Left lung (tissue), 10 donors: Measurements from ENCODE around the gene KRTAP4-3. TPM values are rescaled to one million over a fixed set of nuclear protein-coding genes. Genes with fewer than 3 reads are reported as not detected.
"Not testable (repeated sequence)": the region's sequence is repeated elsewhere in the genome, so short reads cannot be mapped to it uniquely, and the experiment has no call there.

Experiments
- ATAC-seq: fragments of 200-7000 bp; cut with Tn5 transposase; one replicate; pipeline ENCODE4 v1.9.1; 2020; ENCODE audit warnings: moderate library complexity
- DNase-seq, 4 donors: peaks; one replicate each; pipeline ENCODE4 v3.0.0-alpha.2; 2013 to 2020
- H3K27ac ChIP-seq, 2 donors: fragments of 200-600 bp; sonication (generic) in 1 of 2; one replicate each; pipeline versions ENCODE4 v1.5.0 to v1.8.0; 2020 to 2021
- H3K27me3 ChIP-seq, 2 donors: fragments of 200-600 bp; sonication (generic) in 1 of 2; one replicate each; pipeline versions ENCODE4 v1.5.0 to v1.8.0; 2020 to 2021
- H3K36me3 ChIP-seq, 2 donors: fragments of 200-600 bp; sonication (generic) in 1 of 2; one replicate each; pipeline versions ENCODE4 v1.5.0 to v1.8.0; 2020 to 2021
- H3K4me1 ChIP-seq, 2 donors: fragments of 200-600 bp; one replicate each; pipeline ENCODE4 v1.8.0; 2021
- H3K4me3 ChIP-seq, 2 donors: fragments of 200-600 bp; sonication (generic) in 1 of 2; one replicate each; pipeline versions ENCODE4 v1.5.0 to v1.8.0; 2020 to 2021; ENCODE audit warnings: mild to moderate bottlenecking in 1 of 2
- H3K9me3 ChIP-seq, 2 donors: fragments of 200-600 bp; sonication (generic) in 1 of 2; one replicate each; pipeline versions ENCODE4 v1.5.0 to v1.8.0; 2020 to 2021
- intact Hi-C, 2 donors: fragments of 100-400 bp; cut with DNase I; formaldehyde crosslinking; loops; one replicate each; pipeline versions ENCODE4 v1.11.2 to v1.14.2; 2022
- polyA plus RNA-seq, 6 donors: library from polyadenylated mRNA; unstranded; fragments of 120-200 nt; gene quantifications; one replicate each; pipeline ENCODE4 v1.2.1, GENCODE V29; 2013; ENCODE audit not compliant: insufficient read length in 6 of 6
- total RNA-seq, 2 donors: library from RNA; stranded (reverse); fragmentation: NEBNext Ultra II Directional; extraction: Animal tissue kit (Norgen Biotek cat#: 25700); gene quantifications; one replicate each; pipeline ENCODE4 v1.2.1, GENCODE V29; 2021
- TF ChIP-seq, protein P1 (sequence below), 2 donors: fragments of 200-600 bp; sonication (generic) in 1 of 2; IDR thresholded peaks; one replicate each; pipeline versions ENCODE4 v1.5.0 to v1.8.0; 2021; ENCODE audit warnings: antibody characterized with exemption in 2 of 2
- donor health status: DM: no; HTN: yes; CAD: no.
- donor health status: DM: no; HTN: no; CAD: no.

The KRTAP4-3 gene
- total and polyA plus RNA-seq, 8 donors, result not detected

DNA sequence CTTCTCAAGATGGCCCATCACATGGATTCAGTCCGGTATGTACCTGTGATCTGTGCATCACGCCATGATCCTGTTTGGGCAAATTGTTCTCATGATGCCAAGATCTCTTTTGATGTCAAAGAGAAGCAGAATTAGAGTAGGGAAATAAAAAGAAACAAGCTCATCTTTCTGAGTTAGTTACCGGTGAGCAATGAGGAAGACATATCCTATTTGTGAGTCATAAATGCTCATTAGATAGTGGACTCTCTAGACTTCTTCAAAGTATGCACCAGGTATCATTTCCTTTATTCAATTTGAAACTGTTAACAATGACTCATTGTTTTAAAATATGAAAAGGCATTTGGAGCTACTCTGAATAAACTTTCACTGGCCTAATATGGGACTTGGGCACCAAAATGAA, 36.0 kb downstream of the KRTAP4-3 start:
- intact Hi-C loops, result no loop called here
- Histone ChIP-seq H3K27me3 (no peaks in the 10 kb centered on the region), H3K4me3 (no peak overlapping the region), H3K4me1 (no peaks in the 10 kb centered on the region), H3K36me3 (no peaks in the 10 kb centered on the region), H3K9me3 (no peaks in the 10 kb centered on the region), H3K27ac (no peak overlapping the region)
- TF ChIP-seq, protein P1, sequence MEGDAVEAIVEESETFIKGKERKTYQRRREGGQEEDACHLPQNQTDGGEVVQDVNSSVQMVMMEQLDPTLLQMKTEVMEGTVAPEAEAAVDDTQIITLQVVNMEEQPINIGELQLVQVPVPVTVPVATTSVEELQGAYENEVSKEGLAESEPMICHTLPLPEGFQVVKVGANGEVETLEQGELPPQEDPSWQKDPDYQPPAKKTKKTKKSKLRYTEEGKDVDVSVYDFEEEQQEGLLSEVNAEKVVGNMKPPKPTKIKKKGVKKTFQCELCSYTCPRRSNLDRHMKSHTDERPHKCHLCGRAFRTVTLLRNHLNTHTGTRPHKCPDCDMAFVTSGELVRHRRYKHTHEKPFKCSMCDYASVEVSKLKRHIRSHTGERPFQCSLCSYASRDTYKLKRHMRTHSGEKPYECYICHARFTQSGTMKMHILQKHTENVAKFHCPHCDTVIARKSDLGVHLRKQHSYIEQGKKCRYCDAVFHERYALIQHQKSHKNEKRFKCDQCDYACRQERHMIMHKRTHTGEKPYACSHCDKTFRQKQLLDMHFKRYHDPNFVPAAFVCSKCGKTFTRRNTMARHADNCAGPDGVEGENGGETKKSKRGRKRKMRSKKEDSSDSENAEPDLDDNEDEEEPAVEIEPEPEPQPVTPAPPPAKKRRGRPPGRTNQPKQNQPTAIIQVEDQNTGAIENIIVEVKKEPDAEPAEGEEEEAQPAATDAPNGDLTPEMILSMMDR (IDR thresholded peaks at IDR 0.05), result no peak
- ATAC-seq (no peak), DNase-seq (no peak)

DNA sequence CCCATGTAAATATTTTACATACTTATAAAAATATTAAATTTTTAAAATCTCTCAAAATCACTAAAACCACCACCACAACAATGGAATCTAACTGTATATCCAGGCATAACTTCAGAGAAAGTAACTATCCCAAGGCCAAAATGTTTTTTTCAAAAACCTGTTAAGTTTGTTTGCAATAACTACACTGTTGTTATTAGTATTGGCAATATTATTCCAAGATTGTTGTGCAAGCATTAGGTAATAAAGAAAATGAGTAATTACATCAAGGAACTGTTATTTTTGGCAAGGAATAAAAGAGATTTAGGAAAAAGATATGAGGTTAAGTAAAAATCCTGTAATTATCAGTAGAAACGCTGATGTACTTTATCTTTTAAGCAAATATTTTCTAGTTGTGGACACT, 40.6 kb downstream of the KRTAP4-3 start:
- H3K9me3 ChIP-seq, result no peaks in the 10 kb centered on the region
- no peaks in the 10 kb centered on the region for H3K36me3 ChIP-seq
- no peak overlapping the region for H3K4me3 ChIP-seq
- no peak for ATAC-seq
- peaks cover 0 to 8% of the 10 kb centered on the region in 2 donors for H3K27me3 ChIP-seq
- no peaks in the 10 kb centered on the region for H3K4me1 ChIP-seq
- H3K27ac ChIP-seq, result no peak overlapping the region
- intact Hi-C loops, result no loop called here
- TF ChIP-seq, protein P1 (IDR thresholded peaks at IDR 0.05), result no peak
- no peak for DNase-seq

DNA sequence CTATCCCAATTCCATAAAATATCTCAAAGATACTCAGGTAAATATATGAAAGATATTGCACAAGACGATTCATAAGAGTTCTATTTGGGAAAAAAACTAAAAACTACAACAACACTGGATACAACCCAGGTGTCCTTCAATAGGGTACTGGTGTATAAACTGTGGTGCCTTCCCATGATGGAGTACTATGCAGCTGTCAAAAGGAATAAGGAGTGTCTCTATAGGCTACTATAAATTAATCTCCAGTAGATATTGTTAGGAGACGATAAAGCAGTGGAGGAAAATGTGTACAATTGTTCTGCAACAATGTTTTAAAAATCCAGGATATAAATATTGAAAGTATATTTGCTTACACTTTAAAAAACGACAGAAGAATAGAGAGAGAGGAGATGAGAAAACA, 41.6 kb downstream of the KRTAP4-3 start:
- H3K4me3 ChIP-seq, result no peak overlapping the region

DNA sequence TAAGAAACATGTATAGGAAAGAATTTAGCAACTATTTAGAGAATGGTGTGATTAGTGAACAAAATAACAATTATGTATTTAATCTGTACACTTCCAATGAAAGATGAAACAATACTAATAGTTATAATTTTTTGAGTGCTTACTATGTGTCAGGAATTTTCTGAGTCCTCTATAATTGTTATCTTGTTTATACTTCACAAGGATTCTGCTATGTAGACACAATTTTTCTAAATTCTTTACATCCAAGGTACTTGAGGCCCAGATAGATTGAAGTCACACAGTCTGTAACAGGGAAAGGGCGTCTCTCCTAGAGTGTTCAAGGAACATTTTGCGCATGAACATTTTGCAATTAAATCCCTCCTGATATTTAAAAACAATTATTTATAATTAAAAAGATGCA, 43.0 kb downstream of the KRTAP4-3 start:
- TF ChIP-seq, protein P1 (IDR thresholded peaks at IDR 0.05), result no peak
- H3K27me3 ChIP-seq, result peaks cover 0 to 8% of the 10 kb centered on the region in 2 donors
- DNase-seq, result no peak
- H3K4me3 ChIP-seq, result no peak overlapping the region
- H3K36me3 ChIP-seq, result no peaks in the 10 kb centered on the region
- no peak for ATAC-seq
- H3K4me1 ChIP-seq, result no peaks in the 10 kb centered on the region
- no peak overlapping the region for H3K27ac ChIP-seq
- intact Hi-C loops, result no loop called here
- no peaks in the 10 kb centered on the region for H3K9me3 ChIP-seq

More for the DNA sequence above, 41.6 kb downstream of the KRTAP4-3 start:
- ATAC-seq, result no peak
- intact Hi-C loops, result no loop called here
- H3K27me3 ChIP-seq, result peaks cover 0 to 8% of the 10 kb centered on the region in 2 donors
- H3K27ac ChIP-seq, result no peak overlapping the region
- no peaks in the 10 kb centered on the region for H3K36me3 ChIP-seq
- H3K9me3 ChIP-seq, result no peaks in the 10 kb centered on the region
- TF ChIP-seq, protein P1 (IDR thresholded peaks at IDR 0.05), result no peak
- H3K4me1 ChIP-seq, result no peaks in the 10 kb centered on the region
- no peak for DNase-seq

DNA sequence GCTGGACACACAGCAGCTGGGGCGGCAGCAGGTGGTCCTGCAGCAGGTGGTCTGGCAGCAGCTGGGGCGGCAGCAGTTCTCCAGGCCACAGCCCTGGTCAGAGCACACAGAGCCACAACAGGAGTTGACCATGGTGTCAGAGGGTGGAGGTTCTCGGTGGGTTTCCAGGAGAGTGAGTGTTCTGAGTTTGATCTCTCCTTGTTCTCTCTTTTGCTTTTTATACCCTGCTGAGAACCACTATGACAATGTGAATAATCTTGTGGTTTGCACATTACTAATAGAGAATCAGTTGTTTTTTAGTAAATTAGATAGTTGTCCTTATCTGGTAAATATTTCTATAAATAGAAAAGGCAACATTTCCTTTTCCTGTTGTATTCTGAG, 44.0 kb downstream of the KRTAP4-3 start, which contains the start of gene KRTAP4-12:
Gene KRTAP4-12, minus strand, starts transcription at position 192 of the 381 bp plus-strand sequence. Its CDS starts 60 bp downstream, at position 132.
- H3K4me1 ChIP-seq, H3K27me3 ChIP-seq, H3K4me3 ChIP-seq, intact Hi-C loops, H3K36me3 ChIP-seq, ATAC-seq, H3K27ac ChIP-seq, H3K9me3 ChIP-seq, DNase-seq: not testable (repeated sequence)

DNA sequence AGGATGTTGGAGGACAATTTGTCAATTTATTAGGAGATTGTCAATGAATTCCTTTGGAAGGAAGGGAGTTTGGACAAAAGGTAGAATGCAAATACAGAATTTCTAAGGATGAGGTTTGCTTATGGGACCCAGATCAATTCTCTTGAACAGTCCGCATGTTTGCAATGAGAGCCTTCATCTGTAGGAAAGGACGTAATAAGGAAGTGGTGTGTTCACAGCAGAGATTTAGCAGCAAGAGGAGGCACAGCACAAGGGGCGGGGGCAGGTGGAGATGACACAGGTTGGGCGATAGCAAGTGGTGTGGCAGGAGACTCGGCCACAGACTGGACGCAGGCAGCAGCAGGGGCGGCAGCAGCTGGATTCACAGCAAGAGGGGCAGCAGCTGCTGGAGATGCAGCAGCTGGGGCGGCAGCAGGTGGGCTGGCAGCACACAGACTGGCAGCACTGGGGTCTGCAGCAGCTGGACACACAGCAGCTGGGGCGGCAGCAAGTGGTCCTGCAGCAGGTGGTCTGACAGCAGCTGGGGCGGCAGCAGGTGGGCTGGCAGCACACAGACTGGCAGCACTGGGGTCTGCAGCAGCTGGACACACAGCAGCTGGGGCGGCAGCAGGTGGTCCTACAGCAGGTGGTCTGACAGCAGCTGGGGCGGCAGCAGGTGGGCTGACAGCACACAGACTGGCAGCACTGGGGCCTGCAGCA, 44.6 kb downstream of the KRTAP4-3 start:
- H3K27ac ChIP-seq, H3K4me1 ChIP-seq, H3K36me3 ChIP-seq, DNase-seq, intact Hi-C loops, ATAC-seq, H3K4me3 ChIP-seq, H3K9me3 ChIP-seq, H3K27me3 ChIP-seq: not testable (repeated sequence)
